SU-DHL-6 (cell line): ENCODE measurements around the gene TSGA10IP.

ENCODE experiments used
- CTCF ChIP-seq: fragments of 200-600 bp; sonication (generic); IDR thresholded peaks from one replicate; pipeline ENCODE4 v1.5.1; 2017; ENCODE audit warnings: antibody characterized with exemption, mild to moderate bottlenecking, low read length, moderate library complexity; ENCODE audit not compliant: insufficient read depth, poor library complexity, severe bottlenecking
- EZH2phosphoT487 ChIP-seq: fragments of 200-600 bp; sonication (generic), shearing (Covaris generic); conservative IDR thresholded peaks from 2 replicates; pipeline ENCODE4 v1.6.1; 2018; ENCODE audit warnings: mild to moderate bottlenecking, antibody characterized with exemption, low read length, moderate library complexity, mixed read lengths

DNA sequence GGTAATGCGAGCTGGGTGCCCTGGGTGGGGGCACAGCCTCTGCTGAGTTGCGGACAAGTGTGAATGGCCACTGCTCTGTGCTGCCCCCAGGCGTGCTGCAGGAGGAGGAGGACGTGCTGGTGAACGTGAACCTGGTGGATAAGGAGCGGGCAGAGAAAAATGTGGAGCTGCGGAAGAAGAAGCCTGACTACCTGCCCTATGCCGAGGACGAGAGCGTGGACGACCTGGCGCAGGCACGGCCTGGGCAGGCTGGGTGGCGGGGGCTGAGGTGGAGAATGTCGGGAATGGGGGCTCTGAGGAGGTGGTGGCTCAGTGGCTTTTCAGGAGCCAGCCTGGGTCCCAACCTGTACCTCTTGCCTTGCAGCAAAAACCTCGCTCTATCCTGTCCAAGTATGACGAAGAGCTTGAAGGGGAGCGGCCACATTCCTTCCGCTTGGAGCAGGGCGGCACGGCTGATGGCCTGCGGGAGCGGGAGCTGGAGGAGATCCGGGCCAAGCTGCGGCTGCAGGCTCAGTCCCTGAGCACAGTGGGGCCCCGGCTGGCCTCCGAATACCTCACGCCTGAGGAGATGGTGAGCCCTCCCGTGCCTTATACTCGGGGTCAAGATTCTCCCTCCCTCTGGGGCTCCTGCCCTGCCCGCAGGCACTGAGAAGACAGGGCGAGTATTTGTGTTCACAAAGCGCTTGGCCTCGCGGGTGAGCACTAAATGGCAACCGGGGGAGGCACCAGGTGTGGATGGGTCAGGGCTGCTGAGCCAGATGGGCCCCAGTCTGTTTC lies 20.9 kb downstream of the TSGA10IP start:
- no peak for TF ChIP-seq CTCF
- no peak for TF ChIP-seq EZH2phosphoT487
